22Rv1 (cell line): ENCODE data around the gene ATG13.

Experiments used
- H3K27ac ChIP-seq: fragments of 450-650 bp; 2 replicates; pipeline ENCODE4 v1.5.1; 2017
- CTCF ChIP-seq: fragments of 450-650 bp; IDR thresholded peaks from 2 replicates; pipeline ENCODE4 v1.5.1; 2017; ENCODE audit warnings: mild to moderate bottlenecking
- ZFX ChIP-seq: fragments of 450-650 bp; IDR thresholded peaks from 2 replicates; pipeline ENCODE4 v1.6.1; 2017; ENCODE audit warnings: antibody characterized with exemption, borderline replicate concordance

Gene ATG13

DNA sequence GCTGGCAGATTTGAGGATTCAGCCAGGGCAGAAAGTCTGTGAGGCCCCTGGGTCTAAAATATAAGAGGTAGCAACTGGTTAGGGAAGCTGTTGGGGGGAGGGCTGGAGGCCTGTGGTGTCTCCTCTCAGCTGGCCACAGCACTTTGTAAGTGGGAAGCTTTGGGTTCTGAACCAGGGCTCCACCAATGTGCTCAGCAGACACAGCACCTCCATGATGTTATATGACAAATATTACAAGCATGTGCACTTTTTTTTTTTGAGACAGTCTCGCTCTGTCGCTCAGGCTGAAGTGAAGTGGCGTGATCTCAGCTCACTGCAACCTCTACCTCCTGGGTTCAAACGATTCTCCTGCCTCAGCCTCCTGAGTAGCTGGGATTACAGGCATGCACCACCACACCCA is 75.1 kb downstream of the ATG13 start:
- H3K27ac ChIP-seq: no peak overlapping the region
- no peak for TF ChIP-seq ZFX
- TF ChIP-seq CTCF: no peak

- TF ChIP-seq CTCF (no peak), ZFX (no peak)
- H3K27ac ChIP-seq: no peak overlapping the region
These were observed 76.3 kb downstream of the ATG13 start for GRCh38 chr11:46693597-46694012.

GRCh38 chr11:46694072-46694471 is 76.7 kb downstream of the ATG13 start:
- H3K27ac ChIP-seq: no peak overlapping the region
- TF ChIP-seq CTCF (no peak), ZFX (no peak)

- H3K27ac ChIP-seq: no peak overlapping the region
- TF ChIP-seq ZFX: no peak
- TF ChIP-seq CTCF: no peak
These were observed 77.3 kb downstream of the ATG13 start for GRCh38 chr11:46694607-46695006.

DNA sequence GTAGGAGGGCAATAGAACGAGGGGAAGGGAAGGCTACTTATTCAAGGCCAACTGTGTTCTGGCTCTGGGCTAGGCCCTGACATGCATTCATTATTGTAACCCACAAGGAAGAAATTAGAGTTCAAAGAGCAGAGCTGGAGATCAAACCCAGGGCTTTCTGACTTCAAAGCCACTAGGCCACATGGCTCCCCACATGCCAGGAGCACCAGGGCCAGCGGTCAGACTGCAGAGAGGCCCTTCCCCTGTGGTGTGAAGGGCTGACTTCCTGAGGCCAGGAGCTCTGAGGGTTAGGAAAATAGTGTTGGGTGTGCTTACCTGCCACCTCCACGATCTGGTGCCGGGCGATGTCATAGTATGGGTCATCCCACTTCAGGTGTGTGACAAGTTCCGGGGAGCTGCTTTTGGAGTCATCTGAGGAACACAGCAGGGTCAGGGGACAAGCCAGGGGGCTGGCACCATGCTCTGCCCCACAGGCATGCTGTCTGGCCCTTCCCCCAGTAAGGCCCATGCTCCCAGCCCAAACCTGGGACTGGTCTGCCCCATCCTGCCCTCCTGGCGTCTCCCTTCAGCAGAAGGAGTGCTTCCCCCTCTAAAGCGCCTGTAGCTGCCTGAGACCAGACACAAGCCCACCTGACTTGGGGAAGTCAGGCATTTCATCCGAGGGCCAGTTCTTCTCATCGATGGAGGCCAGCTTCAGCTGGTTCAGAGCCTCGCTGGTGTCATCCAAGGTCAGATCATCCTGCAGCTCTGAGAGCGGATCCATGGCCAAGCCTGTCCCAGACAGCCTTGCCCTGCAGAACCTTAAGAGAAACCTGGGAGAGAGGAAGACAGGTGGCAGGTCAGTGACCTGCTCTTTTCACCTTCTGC is 78.2 kb downstream of the ATG13 start:
- H3K27ac ChIP-seq: no peak overlapping the region
- TF ChIP-seq ZFX (no peak), CTCF (no peak)

DNA sequence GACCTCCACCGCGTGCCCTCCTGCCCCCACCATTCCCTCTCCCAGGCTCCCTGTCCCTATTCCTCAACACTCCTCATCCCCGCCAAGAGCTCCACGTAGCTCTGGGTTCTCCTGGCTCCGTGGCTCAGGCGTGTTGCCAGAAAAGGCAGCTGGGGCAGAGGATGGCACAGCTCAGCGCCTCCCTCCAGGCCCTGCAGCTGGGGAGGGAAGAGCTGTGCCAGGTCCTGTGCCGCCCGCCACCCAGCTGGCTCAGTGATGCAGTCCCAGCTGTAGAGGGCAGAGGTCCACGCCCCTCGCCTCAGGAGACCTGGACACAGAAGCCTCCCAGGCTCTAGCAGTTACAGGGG is 78.8 kb downstream of the ATG13 start:
- H3K27ac ChIP-seq: no peak overlapping the region
- TF ChIP-seq ZFX: no peak
- TF ChIP-seq CTCF: no peak

GRCh38 chr11:46697303-46697702 is 80.0 kb downstream of the ATG13 start:
- no peak overlapping the region for H3K27ac ChIP-seq
- TF ChIP-seq ZFX (no peak), CTCF (no peak)
